ENCODE measurements around the gene TSPEAR.

DNA sequence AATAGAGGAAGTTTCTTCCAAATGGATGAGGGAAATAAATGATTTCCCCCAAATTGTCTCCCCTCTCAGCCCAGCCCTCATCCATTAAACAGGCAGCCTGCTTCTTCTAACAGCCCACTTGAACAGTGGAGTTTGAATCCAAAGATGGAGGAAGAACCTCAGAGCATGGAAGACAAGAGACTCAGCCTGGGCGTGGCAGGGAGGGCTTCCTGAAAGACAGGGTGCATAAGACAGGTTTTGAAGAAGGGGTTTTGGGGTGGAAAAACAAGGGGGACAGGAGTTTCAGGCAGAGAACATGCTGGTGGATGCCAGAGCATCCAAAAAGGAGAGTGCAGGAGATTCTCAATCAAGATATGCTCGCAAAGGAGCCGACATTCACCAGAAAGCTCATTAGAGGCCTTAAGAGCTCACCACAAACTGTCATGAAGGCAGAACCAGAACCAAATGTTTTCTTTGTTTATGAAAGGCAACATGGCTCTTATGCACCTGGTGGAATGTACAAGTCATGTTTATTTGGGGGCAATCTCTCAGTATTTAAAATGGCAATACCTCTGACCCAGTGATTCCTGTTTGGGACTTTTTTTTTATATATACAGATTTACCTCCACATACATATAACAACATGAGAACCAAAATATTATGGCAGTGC lies 26.5 kb upstream of the TSPEAR start:
- TF ChIP-seq CTCF (IDR thresholded peaks at IDR 0.05) = no peak
- no peak for TF ChIP-seq POLR2AphosphoS5 (IDR thresholded peaks at IDR 0.05)
- no peak for TF ChIP-seq POLR2A (IDR thresholded peaks at IDR 0.05)
- TF ChIP-seq EP300 (IDR thresholded peaks at IDR 0.05) = no peak
